ENCODE results near the gene NANOS3.

DNA sequence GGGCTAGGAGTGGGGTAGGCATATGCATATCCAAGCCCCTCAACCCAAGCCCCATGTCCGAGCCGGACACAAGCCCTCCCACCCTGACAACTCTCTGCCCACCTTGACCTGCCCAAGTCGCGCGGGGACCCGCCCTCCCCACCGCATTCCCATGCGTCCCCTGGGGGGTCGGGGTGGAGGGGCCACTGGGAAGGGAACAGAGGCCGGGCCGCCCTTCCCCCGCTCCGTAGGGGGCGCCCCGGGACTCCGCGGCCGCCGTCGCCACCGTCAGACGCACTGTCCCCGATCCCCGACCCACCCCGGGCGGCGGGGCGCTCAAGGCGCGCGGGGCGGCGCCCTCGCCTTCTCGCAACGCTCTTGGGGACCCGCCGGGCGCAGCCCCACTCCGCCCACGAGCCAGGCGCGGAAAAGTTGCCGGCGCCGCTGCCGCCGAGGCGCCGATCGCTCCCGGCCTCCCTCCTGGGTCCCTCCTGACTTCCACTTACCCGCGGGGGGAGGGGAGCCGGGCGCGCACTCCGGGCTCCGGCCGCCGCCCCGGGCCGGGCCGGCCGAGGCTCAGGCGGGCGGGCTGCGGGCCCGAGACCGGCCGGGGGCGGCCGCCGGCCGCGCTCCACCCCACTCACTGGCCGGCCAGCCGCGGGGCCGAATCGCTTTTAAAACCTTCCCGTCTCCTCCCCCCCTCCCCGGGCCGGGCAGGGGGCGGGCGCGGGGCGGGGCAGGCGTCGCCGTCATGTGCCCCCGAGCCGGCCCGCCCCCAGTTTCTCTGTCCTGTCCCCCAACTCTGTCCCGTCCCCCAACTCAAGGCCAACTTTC is 34.4 kb upstream of the NANOS3 start:
- no peak for TF ChIP-seq ZNF263 (CRISPR knock-in tag; IDR thresholded peaks at IDR 0.05; ENCODE audit: borderline replicate concordance)
- TF ChIP-seq, protein P1, sequence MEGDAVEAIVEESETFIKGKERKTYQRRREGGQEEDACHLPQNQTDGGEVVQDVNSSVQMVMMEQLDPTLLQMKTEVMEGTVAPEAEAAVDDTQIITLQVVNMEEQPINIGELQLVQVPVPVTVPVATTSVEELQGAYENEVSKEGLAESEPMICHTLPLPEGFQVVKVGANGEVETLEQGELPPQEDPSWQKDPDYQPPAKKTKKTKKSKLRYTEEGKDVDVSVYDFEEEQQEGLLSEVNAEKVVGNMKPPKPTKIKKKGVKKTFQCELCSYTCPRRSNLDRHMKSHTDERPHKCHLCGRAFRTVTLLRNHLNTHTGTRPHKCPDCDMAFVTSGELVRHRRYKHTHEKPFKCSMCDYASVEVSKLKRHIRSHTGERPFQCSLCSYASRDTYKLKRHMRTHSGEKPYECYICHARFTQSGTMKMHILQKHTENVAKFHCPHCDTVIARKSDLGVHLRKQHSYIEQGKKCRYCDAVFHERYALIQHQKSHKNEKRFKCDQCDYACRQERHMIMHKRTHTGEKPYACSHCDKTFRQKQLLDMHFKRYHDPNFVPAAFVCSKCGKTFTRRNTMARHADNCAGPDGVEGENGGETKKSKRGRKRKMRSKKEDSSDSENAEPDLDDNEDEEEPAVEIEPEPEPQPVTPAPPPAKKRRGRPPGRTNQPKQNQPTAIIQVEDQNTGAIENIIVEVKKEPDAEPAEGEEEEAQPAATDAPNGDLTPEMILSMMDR (IDR thresholded peaks at IDR 0.05 in 2 of 3, conservative IDR thresholded peaks at IDR 0.05 in 1 of 3; ENCODE audit: insufficient read depth in 2 of 3, low read depth in 1 of 3, low read length in 3 of 3), result peak; percentile 22 to 54 (median 41); a peak in 3 of 6 replicates
- TF ChIP-seq GABPA (tag; conservative IDR thresholded peaks at IDR 0.05; ENCODE audit: low read depth), result no peak
- no peak for TF ChIP-seq ZNF644 (tag; IDR thresholded peaks at IDR 0.05; ENCODE audit: low read depth)
- no peak for TF ChIP-seq ZNF695 (CRISPR knock-in tag; IDR thresholded peaks at IDR 0.05)
- TF ChIP-seq RCOR1 (IDR thresholded peaks at IDR 0.05; ENCODE audit: borderline replicate concordance in 1 of 2, low read depth in 2 of 2, low read length in 2 of 2), result 0 out of 4 replicates have a peak, but pooled peaks of 1 of the 2 experiments have one; percentile 21
- TF ChIP-seq CREB1 (IDR thresholded peaks at IDR 0.05), result no peak
- peak; percentile 39; the same call in 1 of the 2 replicates for TF ChIP-seq CREB1 (CRISPR knock-in tag; IDR thresholded peaks at IDR 0.05)
- no peak for TF ChIP-seq ELF4 (CRISPR knock-in tag; IDR thresholded peaks at IDR 0.05)
- no peak for TF ChIP-seq GABPB2 (CRISPR knock-in tag; conservative IDR thresholded peaks at IDR 0.05)
- TF ChIP-seq COPS2 (conservative IDR thresholded peaks at IDR 0.05), result no peak
- TF ChIP-seq YY1 (IDR thresholded peaks at IDR 0.05; ENCODE audit: borderline replicate concordance in 1 of 3, control insufficient read depth in 1 of 3, extremely low read depth in 1 of 3, insufficient read depth in 3 of 3, insufficient read length in 1 of 3, insufficient replicate concordance in 2 of 3, low read depth in 1 of 3, low read length in 2 of 3), result peak in 1 of 3 experiments; percentile 34
- TF ChIP-seq, protein P2, sequence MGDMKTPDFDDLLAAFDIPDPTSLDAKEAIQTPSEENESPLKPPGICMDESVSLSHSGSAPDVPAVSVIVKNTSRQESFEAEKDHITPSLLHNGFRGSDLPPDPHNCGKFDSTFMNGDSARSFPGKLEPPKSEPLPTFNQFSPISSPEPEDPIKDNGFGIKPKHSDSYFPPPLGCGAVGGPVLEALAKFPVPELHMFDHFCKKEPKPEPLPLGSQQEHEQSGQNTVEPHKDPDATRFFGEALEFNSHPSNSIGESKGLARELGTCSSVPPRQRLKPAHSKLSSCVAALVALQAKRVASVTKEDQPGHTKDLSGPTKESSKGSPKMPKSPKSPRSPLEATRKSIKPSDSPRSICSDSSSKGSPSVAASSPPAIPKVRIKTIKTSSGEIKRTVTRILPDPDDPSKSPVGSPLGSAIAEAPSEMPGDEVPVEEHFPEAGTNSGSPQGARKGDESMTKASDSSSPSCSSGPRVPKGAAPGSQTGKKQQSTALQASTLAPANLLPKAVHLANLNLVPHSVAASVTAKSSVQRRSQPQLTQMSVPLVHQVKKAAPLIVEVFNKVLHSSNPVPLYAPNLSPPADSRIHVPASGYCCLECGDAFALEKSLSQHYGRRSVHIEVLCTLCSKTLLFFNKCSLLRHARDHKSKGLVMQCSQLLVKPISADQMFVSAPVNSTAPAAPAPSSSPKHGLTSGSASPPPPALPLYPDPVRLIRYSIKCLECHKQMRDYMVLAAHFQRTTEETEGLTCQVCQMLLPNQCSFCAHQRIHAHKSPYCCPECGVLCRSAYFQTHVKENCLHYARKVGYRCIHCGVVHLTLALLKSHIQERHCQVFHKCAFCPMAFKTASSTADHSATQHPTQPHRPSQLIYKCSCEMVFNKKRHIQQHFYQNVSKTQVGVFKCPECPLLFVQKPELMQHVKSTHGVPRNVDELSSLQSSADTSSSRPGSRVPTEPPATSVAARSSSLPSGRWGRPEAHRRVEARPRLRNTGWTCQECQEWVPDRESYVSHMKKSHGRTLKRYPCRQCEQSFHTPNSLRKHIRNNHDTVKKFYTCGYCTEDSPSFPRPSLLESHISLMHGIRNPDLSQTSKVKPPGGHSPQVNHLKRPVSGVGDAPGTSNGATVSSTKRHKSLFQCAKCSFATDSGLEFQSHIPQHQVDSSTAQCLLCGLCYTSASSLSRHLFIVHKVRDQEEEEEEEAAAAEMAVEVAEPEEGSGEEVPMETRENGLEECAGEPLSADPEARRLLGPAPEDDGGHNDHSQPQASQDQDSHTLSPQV (IDR thresholded peaks at IDR 0.05), result no peak; the same call in none of the 2 replicates
- TF ChIP-seq HES1 (IDR thresholded peaks at IDR 0.05; ENCODE audit: low read depth), result no peak
